Muscle layer of colon (tissue), 2 donors: ENCODE data around the gene RNMT.
"Not testable (repeated sequence)": the region's sequence is repeated elsewhere in the genome, so short reads cannot be mapped to it uniquely, and the experiment has no call there.

Experiments
- H3K27ac ChIP-seq: one replicate; pipeline ENCODE4 v1.7.0; 2013; ENCODE audit warnings: low read depth, mild to moderate bottlenecking, low read length, moderate library complexity
- H3K27me3 ChIP-seq, 2 donors: one replicate each; pipeline ENCODE4 v1.7.0; 2013; ENCODE audit warnings: low read length in 2 of 2, mild to moderate bottlenecking in 2 of 2; ENCODE audit not compliant: insufficient read depth in 2 of 2, control insufficient read depth in 1 of 2
- H3K36me3 ChIP-seq: one replicate; pipeline ENCODE4 v1.7.0; 2013; ENCODE audit warnings: mild to moderate bottlenecking, low read length; ENCODE audit not compliant: insufficient read depth
- H3K4me1 ChIP-seq: one replicate; pipeline ENCODE4 v1.7.0; 2013; ENCODE audit warnings: mild to moderate bottlenecking, low read length; ENCODE audit not compliant: insufficient read depth
- H3K4me3 ChIP-seq, 2 donors: one replicate each; pipeline ENCODE4 v1.7.0; 2013; ENCODE audit warnings: low read length in 2 of 2, low read depth in 1 of 2, mild to moderate bottlenecking in 1 of 2, moderate library complexity in 1 of 2
- H3K9ac ChIP-seq: one replicate; pipeline ENCODE4 v1.7.0; 2013; ENCODE audit warnings: low read length
- H3K9me3 ChIP-seq: one replicate; pipeline ENCODE4 v1.7.0; 2013; ENCODE audit warnings: mild to moderate bottlenecking, low read length
- donor health status: abdominal sarcoma.
- donor health status: Adenocarcinoma of cecum.

The RNMT gene

GRCh38 chr18:13726232-13726971, at the start of gene RNMT, which contains the start of gene FAM210A:
TSS of gene RNMT (plus strand) at chr18:13726673. CDS start at chr18:13731518, 4,845 bp downstream.
TSS of gene FAM210A (minus strand) at chr18:13726558. CDS start at chr18:13682077, 44,481 bp downstream.
- H3K27me3 ChIP-seq = no peaks in the 10 kb centered on the region
- no peaks in the 10 kb centered on the region for H3K36me3 ChIP-seq
- H3K9ac ChIP-seq = peak within 1 kb of the TSS; percentile 70
- peak within 1 kb of the TSS; percentile 84 to 99 for H3K4me3 ChIP-seq
- H3K9me3 ChIP-seq = no peaks in the 10 kb centered on the region
- H3K27ac ChIP-seq = peak within 1 kb of the TSS; percentile 95
- peaks cover 23% of the 10 kb centered on the region for H3K4me1 ChIP-seq

GRCh38 chr18:13677350-13677749, 49.1 kb upstream of the RNMT start:
- H3K4me1 ChIP-seq, H3K36me3 ChIP-seq, H3K9me3 ChIP-seq: not testable (repeated sequence)

GRCh38 chr18:13680612-13681011, 45.9 kb upstream of the RNMT start:
- no peaks in the 10 kb centered on the region for H3K36me3 ChIP-seq
- H3K4me3 ChIP-seq = no peak overlapping the region
- no peaks in the 10 kb centered on the region for H3K4me1 ChIP-seq
- H3K27me3 ChIP-seq = no peaks in the 10 kb centered on the region
- H3K9ac ChIP-seq = no peak overlapping the region
- no peaks in the 10 kb centered on the region for H3K9me3 ChIP-seq
- H3K27ac ChIP-seq = no peak overlapping the region

More at GRCh38 chr18:13677350-13677749, 49.1 kb upstream of the RNMT start:
- not testable (repeated sequence) for H3K4me3 ChIP-seq, H3K27ac ChIP-seq, H3K9ac ChIP-seq, H3K27me3 ChIP-seq

- Histone ChIP-seq H3K27ac (no peak overlapping the region), H3K36me3 (no peaks in the 10 kb centered on the region), H3K4me3 (no peak overlapping the region), H3K4me1 (no peaks in the 10 kb centered on the region), H3K9ac (no peak overlapping the region), H3K27me3 (no peaks in the 10 kb centered on the region), H3K9me3 (no peaks in the 10 kb centered on the region)
Observed at GRCh38 chr18:13681701-13682100, 44.8 kb upstream of the RNMT start.

- Histone ChIP-seq H3K36me3 (no peaks in the 10 kb centered on the region), H3K27me3 (no peaks in the 10 kb centered on the region), H3K9me3 (no peaks in the 10 kb centered on the region), H3K4me3 (no peak overlapping the region), H3K9ac (no peak overlapping the region), H3K4me1 (no peaks in the 10 kb centered on the region), H3K27ac (no peak overlapping the region)
Observed at GRCh38 chr18:13684546-13684945, 41.9 kb upstream of the RNMT start.

GRCh38 chr18:13688191-13689136, 38.0 kb upstream of the RNMT start:
- no peaks in the 10 kb centered on the region for H3K4me1 ChIP-seq
- H3K9me3 ChIP-seq = no peaks in the 10 kb centered on the region
- no peaks in the 10 kb centered on the region for H3K27me3 ChIP-seq
- no peak overlapping the region for H3K9ac ChIP-seq
- no peak overlapping the region for H3K4me3 ChIP-seq
- H3K27ac ChIP-seq = no peak overlapping the region
- H3K36me3 ChIP-seq = no peaks in the 10 kb centered on the region

- H3K36me3 ChIP-seq, H3K27ac ChIP-seq, H3K27me3 ChIP-seq, H3K4me3 ChIP-seq, H3K9ac ChIP-seq, H3K4me1 ChIP-seq, H3K9me3 ChIP-seq: not testable (repeated sequence)
Observed at GRCh38 chr18:13690060-13690459, 36.4 kb upstream of the RNMT start.

GRCh38 chr18:13695337-13695736, 31.1 kb upstream of the RNMT start:
- H3K9ac ChIP-seq, H3K4me1 ChIP-seq, H3K4me3 ChIP-seq, H3K27me3 ChIP-seq, H3K9me3 ChIP-seq, H3K36me3 ChIP-seq, H3K27ac ChIP-seq: not testable (repeated sequence)

- no peak overlapping the region for H3K27ac ChIP-seq
- no peaks in the 10 kb centered on the region for H3K27me3 ChIP-seq
- no peaks in the 10 kb centered on the region for H3K36me3 ChIP-seq
- H3K4me1 ChIP-seq = no peaks in the 10 kb centered on the region
- no peak overlapping the region for H3K9ac ChIP-seq
- H3K4me3 ChIP-seq = no peak overlapping the region
- no peaks in the 10 kb centered on the region for H3K9me3 ChIP-seq
Observed at GRCh38 chr18:13696961-13697360, 29.5 kb upstream of the RNMT start.

- no peak overlapping the region for H3K9ac ChIP-seq
- H3K9me3 ChIP-seq = no peaks in the 10 kb centered on the region
- H3K27me3 ChIP-seq = no peaks in the 10 kb centered on the region
- no peaks in the 10 kb centered on the region for H3K36me3 ChIP-seq
- H3K4me3 ChIP-seq = no peak overlapping the region
- no peaks in the 10 kb centered on the region for H3K4me1 ChIP-seq
- no peak overlapping the region for H3K27ac ChIP-seq
Observed at GRCh38 chr18:13700153-13700552, 26.3 kb upstream of the RNMT start.

- Histone ChIP-seq H3K4me1 (no peaks in the 10 kb centered on the region), H3K4me3 (no peak overlapping the region), H3K9ac (no peak overlapping the region), H3K27ac (no peak overlapping the region), H3K27me3 (no peaks in the 10 kb centered on the region), H3K9me3 (no peaks in the 10 kb centered on the region), H3K36me3 (no peaks in the 10 kb centered on the region)
Observed at GRCh38 chr18:13703899-13704298, 22.6 kb upstream of the RNMT start.
